GM10248 (cell line): Measurements from ENCODE around the gene THAP4.

Experiments used
- CTCF ChIA-PET: fragments of 300-600 bp; sonication (Branson Sonifier 250); formaldehyde crosslinking; extraction: SDS; loops from one replicate; lab custom pipeline; 2021; ENCODE audit warnings: antibody characterized with exemption; lab: Yijun Ruan, JAX
- POLR2A ChIA-PET: fragments of 350-650 bp; sonication (Branson Sonifier 250); formaldehyde crosslinking; extraction: SDS; loops from one replicate; lab custom pipeline; 2020; ENCODE audit warnings: antibody characterized with exemption; lab: Yijun Ruan, JAX
- DNase-seq: peaks from one replicate; pipeline ENCODE4 v3.0.0; 2012; ENCODE audit errors: extremely low spot score
- CTCF ChIP-seq: IDR thresholded peaks from 2 replicates; pipeline ENCODE4 v1.5.1; 2012; ENCODE audit warnings: mild to moderate bottlenecking, low read depth; ENCODE audit errors: extremely low read depth, missing control alignments, control extremely low read depth

THAP4 gene

GRCh38 chr2:241586564-241587264 lies 50.2 kb downstream of the THAP4 start:
- POLR2A ChIA-PET: no interaction called here
- TF ChIP-seq CTCF: no peak
- CTCF ChIA-PET: interaction anchor here (1.3 kb wide), 1 partner anchor 12 kb away, joined by 3 read pairs; no protein-coding TSS in a partner anchor
- no peak for DNase-seq

GRCh38 chr2:241584436-241584835 lies 52.5 kb downstream of the THAP4 start:
- ChIA-PET POLR2A (no interaction called here), CTCF (no interaction called here)
- no peak for DNase-seq
- no peak for TF ChIP-seq CTCF

GRCh38 chr2:241582806-241583205 lies 54.2 kb downstream of the THAP4 start:
- POLR2A ChIA-PET: no interaction called here
- no peak for TF ChIP-seq CTCF

GRCh38 chr2:241582328-241582727 lies 54.6 kb downstream of the THAP4 start:
- ChIA-PET CTCF (no interaction called here), POLR2A (no interaction called here)
- TF ChIP-seq CTCF: no peak
- no peak for DNase-seq

More at GRCh38 chr2:241582806-241583205, 54.2 kb downstream of the THAP4 start:
- no peak for DNase-seq
- CTCF ChIA-PET: no interaction called here

GRCh38 chr2:241579281-241579680 lies 57.7 kb downstream of the THAP4 start:
- no peak for DNase-seq
- CTCF ChIA-PET: no interaction called here
- POLR2A ChIA-PET: no interaction called here
- no peak for TF ChIP-seq CTCF

- DNase-seq: no peak
- ChIA-PET POLR2A (no interaction called here), CTCF (interaction anchor here (0.8 kb wide), 1 partner anchor 8 kb away, joined by 3 read pairs; no protein-coding TSS in a partner anchor)
- TF ChIP-seq CTCF: no peak
Observed at GRCh38 chr2:241577413-241578122, 59.4 kb downstream of the THAP4 start.
